T-helper 2 cell treated with Interferon-gamma antibody and Interleukin-4, amounts not matched to agents 5 μg/mL and 100 μg/mL, for 36 hours (primary cell): ENCODE data around the gene SAP30L.

Experiments
- DNase-seq: peaks from one replicate; pipeline ENCODE4 v3.0.0; 2021; ENCODE audit warnings: low spot score
- H3K27ac Mint-ChIP-seq: one replicate; pipeline ENCODE4 v1.8.0; 2021; ENCODE audit warnings: mild to moderate bottlenecking, mixed read lengths
- H3K27me3 Mint-ChIP-seq: one replicate; pipeline ENCODE4 v1.8.0; 2021; ENCODE audit warnings: low read depth, mixed read lengths
- H3K36me3 Mint-ChIP-seq: one replicate; pipeline ENCODE4 v1.8.0; 2021; ENCODE audit warnings: low read depth, mixed read lengths
- H3K4me1 Mint-ChIP-seq: one replicate; pipeline ENCODE4 v1.8.0; 2021; ENCODE audit warnings: low read depth, mixed read lengths
- H3K4me3 Mint-ChIP-seq: one replicate; pipeline ENCODE4 v1.8.0; 2022; ENCODE audit warnings: mild to moderate bottlenecking, moderate library complexity, mixed read lengths
- H3K9me3 Mint-ChIP-seq: one replicate; pipeline ENCODE4 v1.8.0; 2021; ENCODE audit warnings: mixed read lengths

The SAP30L gene

GRCh38 chr5:154508114-154508513, 62.3 kb downstream of the SAP30L start:
- Mint-ChIP-seq H3K27ac (no peak overlapping the region), H3K27me3 (peaks cover 16% of the 10 kb centered on the region), H3K9me3 (no peaks in the 10 kb centered on the region), H3K4me1 (no peaks in the 10 kb centered on the region), H3K4me3 (no peak overlapping the region), H3K36me3 (no peaks in the 10 kb centered on the region)
- no peak for DNase-seq

- no peak overlapping the region for H3K4me3 Mint-ChIP-seq
- H3K27ac Mint-ChIP-seq = no peak overlapping the region
- DNase-seq = no peak
- H3K27me3 Mint-ChIP-seq = peaks cover 21% of the 10 kb centered on the region
- H3K4me1 Mint-ChIP-seq = peaks cover 9% of the 10 kb centered on the region
- no peaks in the 10 kb centered on the region for H3K36me3 Mint-ChIP-seq
- no peaks in the 10 kb centered on the region for H3K9me3 Mint-ChIP-seq
Measured at GRCh38 chr5:154509784-154510555, 64.2 kb downstream of the SAP30L start.
